GM21737 (cell line): ENCODE measurements around the gene MINK1.

Source experiments
- ATAC-seq: cut with Tn5 transposase; IDR thresholded peaks from one replicate; pipeline ENCODE4 v1.9.1; 2021; ENCODE audit warnings: mild to moderate bottlenecking, moderate library complexity; ENCODE audit not compliant: unreplicated experiment

MINK1 gene

DNA sequence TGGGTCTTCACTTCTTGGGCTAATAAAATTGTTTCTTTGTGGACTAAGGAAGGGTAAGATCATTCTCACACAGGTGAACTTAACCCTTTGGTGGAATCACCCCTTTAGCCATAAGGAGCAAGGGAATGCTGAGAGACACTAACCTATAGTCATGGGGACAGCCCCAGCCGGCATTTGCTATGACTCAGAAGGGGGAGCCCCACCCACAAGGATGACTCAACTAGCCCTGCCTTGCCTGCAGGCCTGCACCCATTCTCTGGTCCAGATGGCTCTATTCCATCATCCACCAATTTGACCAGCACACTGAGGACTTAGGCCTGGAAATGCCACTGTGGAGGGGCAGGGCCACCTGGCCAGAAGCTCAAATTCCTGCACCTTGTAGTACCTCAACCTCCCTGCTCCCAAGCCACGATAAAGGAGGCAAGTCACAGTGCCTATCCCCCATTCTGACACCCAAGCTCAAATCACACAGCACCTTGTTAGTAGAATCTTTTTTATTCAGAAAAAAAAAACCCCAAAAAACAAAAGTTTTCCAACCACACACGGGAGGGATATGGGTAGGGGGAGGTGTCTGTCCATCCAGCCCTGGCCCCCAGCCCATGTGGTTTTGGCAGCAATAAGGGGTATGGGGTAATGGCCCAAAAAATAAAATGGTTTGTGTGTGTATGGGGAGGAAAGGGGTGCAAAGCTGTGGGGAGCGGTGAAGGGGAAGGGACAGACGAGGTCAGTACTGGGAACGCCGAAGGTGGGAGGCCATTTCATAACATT is 112.2 kb downstream of the MINK1 start:
- no peak for ATAC-seq

DNA sequence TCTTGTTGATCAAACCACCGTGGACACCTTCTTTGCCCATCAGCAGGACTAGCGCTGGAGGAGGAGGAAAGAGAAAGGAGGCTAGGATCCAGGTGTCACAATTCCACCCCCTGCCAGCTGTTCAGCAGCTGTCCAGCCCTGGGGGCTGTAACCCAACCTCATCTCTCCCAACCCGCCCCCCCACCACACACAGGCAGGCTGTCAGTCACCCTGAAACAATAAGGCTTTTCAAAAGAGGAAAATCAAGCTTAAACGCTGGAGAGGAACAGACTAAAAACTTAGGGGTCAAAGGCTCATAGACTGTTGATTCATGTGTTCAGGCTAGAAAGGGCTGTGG is 112.8 kb downstream of the MINK1 start:
- ATAC-seq, result no peak

- ATAC-seq, result no peak
Observed at GRCh38 chr17:4946312-4946976, 113.3 kb downstream of the MINK1 start.

- no peak for ATAC-seq
Observed at GRCh38 chr17:4947010-4947410, 113.9 kb downstream of the MINK1 start.
